Omental fat pad (tissue), 4 donors: ENCODE results near the gene AGFG2. TPM values are rescaled to one million over a fixed set of nuclear protein-coding genes. Genes with fewer than 3 reads are reported as not detected.

ENCODE experiments used
- ATAC-seq: fragments of 150-250 bp; one replicate; pipeline ENCODE4 v1.9.1; 2016; ENCODE audit warnings: mild to moderate bottlenecking, moderate library complexity; ENCODE audit not compliant: low FRiP score
- DNase-seq: peaks from one replicate; pipeline ENCODE4 v3.0.0-alpha.2; 2019; ENCODE audit warnings: low spot score
- CTCF ChIP-seq, 3 donors: fragments of 450-650 bp; IDR thresholded peaks; one replicate each; pipeline ENCODE4 v1.5.1; 2016 to 2017; ENCODE audit warnings: antibody characterized with exemption in 3 of 3, mild to moderate bottlenecking in 3 of 3, moderate library complexity in 2 of 3
- total RNA-seq, 4 donors: library from RNA; depleted of rRNA; stranded (reverse); fragments of >200 nt; gene quantifications; one replicate each; pipeline ENCODE4 v1.1.0, GENCODE V29; 2016

Gene AGFG2
- total RNA-seq, 4 donors from 2014 or later, result 10.6 to 45.0 (median 21.3) TPM

- no peak for TF ChIP-seq CTCF (IDR thresholded peaks at IDR 0.05)
These were observed 37.5 kb downstream of the AGFG2 start for GRCh38 chr7:100576384-100576993.

GRCh38 chr7:100577103-100577502 is 38.1 kb downstream of the AGFG2 start:
- DNase-seq, result no peak
- ATAC-seq, result no peak
- TF ChIP-seq CTCF (IDR thresholded peaks at IDR 0.05), result no peak

More at GRCh38 chr7:100576384-100576993, 37.5 kb downstream of the AGFG2 start:
- ATAC-seq (no peak), DNase-seq (no peak)

- no peak for TF ChIP-seq CTCF (IDR thresholded peaks at IDR 0.05)
- ATAC-seq (no peak), DNase-seq (no peak)
These were observed 38.5 kb downstream of the AGFG2 start for GRCh38 chr7:100577507-100577906.

DNA sequence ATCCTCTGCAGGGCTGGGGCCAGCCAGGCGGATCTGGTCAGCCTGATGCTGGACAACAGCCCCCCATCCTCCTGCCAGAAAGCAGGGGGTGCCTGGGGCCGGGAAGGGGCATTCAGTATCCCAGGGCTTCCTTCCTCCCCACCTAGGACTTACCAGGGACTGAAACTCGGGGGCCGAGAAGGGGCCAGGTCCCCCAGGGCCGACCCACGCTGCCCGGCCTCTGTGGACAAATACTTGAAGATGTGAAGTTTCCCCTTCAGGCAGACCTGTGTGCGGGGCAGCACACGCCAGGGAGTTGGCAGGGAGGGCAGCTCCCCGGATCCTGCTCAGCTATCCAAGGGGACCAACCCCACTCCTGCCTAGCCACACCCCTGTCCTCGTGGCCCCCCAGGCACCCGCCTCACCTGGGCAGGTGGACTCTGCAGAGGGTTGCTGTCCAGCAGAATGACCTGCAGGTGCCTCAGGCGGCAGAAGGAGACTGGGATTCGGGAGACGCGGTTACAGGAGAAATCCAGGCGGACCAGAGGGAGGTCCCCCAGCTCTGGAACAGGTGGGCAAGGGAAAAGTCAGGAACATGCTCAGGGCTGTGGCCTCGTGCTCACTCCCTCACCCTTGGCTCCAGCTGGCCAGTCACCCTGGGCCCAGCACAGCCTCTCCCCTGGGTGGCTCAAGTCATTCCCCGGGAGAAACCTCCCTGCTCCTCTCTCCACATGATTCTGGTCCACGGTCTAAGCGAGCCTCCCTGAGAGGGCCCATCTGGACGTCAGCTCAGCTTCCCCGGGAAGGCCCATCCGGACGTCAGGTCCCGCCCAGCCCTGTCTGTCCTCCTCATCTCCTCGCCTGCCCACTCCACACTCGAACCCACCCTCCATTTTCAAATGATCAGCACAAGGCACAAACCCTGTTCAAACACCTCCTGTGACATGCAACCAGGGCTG is 39.5 kb downstream of the AGFG2 start:
- DNase-seq (no peak), ATAC-seq (no peak)
- no peak for TF ChIP-seq CTCF (IDR thresholded peaks at IDR 0.05)

GRCh38 chr7:100580466-100581283 is 41.7 kb downstream of the AGFG2 start:
- DNase-seq (no peak), ATAC-seq (no peak)
- TF ChIP-seq CTCF (IDR thresholded peaks at IDR 0.05), result no peak

GRCh38 chr7:100582041-100582579 is 43.1 kb downstream of the AGFG2 start:
- TF ChIP-seq CTCF (IDR thresholded peaks at IDR 0.05), result no peak
- DNase-seq (no peak), ATAC-seq (no peak)
